Esophagus muscularis mucosa (tissue), 3 donors: ENCODE data around the gene TPPP.

Experiments used
- POLR2A ChIP-seq: fragments of 450-650 bp; IDR thresholded peaks from one replicate; pipeline ENCODE4 v1.6.1; 2017; ENCODE audit warnings: antibody characterized with exemption, moderate library complexity, mild to moderate bottlenecking, low read depth
- TF ChIP-seq, protein P1 (sequence below), 3 experiments: fragments of 200-600 bp in 2 of 3; fragments of 450-650 bp in 1 of 3; sonication (generic) in 2 of 3; IDR thresholded peaks; one replicate each; pipeline ENCODE4 v1.5.1; 2017 to 2019; ENCODE audit warnings: antibody characterized with exemption in 3 of 3, mild to moderate bottlenecking in 2 of 3, moderate library complexity in 1 of 3

DNA sequence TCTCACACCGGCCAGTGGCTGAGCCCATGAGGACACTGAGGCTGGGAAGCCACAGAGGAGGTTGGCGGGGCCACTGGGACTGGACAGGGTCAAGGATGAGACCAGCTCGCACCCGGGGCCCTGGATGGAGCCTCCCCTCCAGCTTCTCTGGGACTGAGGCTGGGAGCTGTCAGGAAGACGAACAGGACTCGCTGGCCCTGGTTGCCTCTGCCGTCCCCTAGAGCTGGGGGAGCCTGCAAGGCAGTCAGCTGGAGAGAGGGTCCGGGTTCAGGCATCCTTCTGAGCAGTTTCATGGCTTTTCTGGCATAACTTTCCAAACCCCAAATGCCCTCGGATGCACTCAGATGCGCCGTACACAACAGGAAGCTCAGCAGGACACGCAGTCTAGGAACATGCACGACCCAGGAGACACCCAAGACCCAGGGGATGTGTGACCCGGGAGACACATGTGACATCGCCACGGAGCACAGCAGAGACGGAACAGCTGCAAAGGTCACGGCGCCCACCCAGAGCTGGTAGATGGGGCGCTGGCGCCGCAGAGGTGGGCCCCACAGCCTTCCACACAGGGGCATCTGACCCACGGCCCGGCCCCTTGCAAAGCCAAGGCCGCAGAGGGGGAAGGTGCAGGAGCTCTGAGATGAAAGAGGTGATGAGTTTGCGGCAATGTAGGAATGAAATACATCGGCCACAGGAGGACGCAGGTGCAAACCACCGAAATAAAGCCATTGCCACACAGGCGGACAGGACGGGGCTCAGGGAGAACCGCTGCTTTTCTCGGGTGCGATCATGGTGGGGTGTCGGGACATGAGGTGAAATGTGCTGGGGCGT lies 17.1 kb downstream of the TPPP start:
- TF ChIP-seq POLR2A: no peak
- TF ChIP-seq, protein P1, sequence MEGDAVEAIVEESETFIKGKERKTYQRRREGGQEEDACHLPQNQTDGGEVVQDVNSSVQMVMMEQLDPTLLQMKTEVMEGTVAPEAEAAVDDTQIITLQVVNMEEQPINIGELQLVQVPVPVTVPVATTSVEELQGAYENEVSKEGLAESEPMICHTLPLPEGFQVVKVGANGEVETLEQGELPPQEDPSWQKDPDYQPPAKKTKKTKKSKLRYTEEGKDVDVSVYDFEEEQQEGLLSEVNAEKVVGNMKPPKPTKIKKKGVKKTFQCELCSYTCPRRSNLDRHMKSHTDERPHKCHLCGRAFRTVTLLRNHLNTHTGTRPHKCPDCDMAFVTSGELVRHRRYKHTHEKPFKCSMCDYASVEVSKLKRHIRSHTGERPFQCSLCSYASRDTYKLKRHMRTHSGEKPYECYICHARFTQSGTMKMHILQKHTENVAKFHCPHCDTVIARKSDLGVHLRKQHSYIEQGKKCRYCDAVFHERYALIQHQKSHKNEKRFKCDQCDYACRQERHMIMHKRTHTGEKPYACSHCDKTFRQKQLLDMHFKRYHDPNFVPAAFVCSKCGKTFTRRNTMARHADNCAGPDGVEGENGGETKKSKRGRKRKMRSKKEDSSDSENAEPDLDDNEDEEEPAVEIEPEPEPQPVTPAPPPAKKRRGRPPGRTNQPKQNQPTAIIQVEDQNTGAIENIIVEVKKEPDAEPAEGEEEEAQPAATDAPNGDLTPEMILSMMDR (IDR thresholded peaks at IDR 0.05): no peak
